ENCODE measurements around the gene DNAI7.

- TF ChIP-seq CTCF (IDR thresholded peaks at IDR 0.05; ENCODE audit: low read length) (no peak), EZH2phosphoT487 (IDR thresholded peaks at IDR 0.05; ENCODE audit: low read length) (no peak), EZH2 (optimal IDR thresholded peaks at IDR 0.05; ENCODE audit: low read depth, low read length) (no peak)
Measured at GRCh38 chr12:25242981-25243679, 48.2 kb upstream of the DNAI7 start.

Data from MM.1S (cell line).